Left forelimb (tissue), 1 donor: Measurements from ENCODE around the gene TSPEAR.

ENCODE experiments used
- DNase-seq: peaks from one replicate; pipeline ENCODE4 v3.0.0-alpha.2; 2018; ENCODE audit warnings: low spot score

The TSPEAR gene

DNA sequence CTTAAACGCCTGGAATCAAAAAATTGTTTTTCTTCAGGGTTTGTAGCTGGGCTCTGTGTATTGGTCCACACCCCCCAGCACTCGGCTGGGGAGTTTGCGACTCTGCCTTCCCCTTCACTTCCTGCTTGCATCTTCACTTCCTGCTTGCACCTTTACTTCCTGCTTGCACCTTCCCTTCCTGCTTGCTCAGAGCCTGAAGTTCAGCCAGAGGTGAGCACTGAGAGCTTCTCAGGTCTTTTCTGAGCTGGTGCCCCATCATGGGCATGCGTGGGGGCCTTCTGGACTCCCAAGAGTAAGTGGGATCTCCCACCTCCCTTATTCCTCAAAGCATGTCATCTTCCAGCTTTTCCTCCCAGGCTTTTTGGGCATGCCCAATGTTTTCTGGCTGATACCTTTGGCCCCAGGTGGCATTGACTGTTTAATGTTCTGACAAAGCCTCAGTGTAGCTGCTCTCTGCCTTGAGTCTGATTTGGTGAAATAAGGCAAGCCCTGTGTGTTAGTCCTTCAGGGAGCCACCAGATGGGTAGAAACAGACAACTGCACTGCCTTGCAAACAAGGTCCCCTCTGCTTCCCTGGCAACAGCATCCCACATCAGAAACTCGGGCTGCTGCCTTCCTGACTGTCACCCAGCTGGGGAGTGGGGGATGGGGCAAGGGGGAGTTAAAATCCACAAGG lies 163.6 kb downstream of the TSPEAR start:
- DNase-seq: no peak

DNA sequence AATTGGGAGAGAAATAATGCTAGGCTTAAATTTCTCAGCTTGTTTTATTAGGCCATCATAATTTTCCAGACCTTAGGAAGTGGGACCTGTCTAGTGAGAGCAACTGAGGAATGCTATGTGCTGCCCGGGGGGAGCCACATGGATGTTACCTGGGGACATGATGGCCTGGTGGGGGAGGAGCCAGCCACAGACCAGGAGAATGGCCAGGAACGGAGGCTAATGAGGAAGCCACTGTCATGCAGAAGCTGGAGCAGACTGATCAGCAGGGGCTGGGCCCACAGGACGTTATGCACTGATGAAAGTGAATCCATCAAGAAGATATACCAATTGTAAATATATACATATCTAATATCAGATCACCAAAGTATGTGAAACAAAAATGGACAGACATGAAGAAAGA lies 166.8 kb downstream of the TSPEAR start:
- no peak for DNase-seq

DNA sequence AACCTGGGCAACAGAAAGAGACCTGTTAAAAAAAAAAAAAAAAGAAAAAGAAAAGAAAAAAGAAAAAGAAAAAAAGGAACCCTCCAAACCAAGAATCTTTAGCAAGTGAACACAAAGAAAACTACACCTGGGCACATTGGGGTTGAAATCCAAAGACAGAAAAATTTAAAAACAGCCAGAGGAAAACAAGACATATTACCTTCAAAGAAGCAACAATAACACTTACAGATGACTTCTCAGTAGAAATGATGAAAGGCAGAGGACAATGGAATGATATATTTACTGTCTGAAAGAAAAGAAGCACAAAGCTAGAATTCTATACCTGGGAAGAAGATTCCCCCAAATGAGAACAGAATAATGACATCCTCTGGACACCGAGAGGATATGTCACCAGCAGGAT lies 168.7 kb downstream of the TSPEAR start:
- no peak for DNase-seq

DNA sequence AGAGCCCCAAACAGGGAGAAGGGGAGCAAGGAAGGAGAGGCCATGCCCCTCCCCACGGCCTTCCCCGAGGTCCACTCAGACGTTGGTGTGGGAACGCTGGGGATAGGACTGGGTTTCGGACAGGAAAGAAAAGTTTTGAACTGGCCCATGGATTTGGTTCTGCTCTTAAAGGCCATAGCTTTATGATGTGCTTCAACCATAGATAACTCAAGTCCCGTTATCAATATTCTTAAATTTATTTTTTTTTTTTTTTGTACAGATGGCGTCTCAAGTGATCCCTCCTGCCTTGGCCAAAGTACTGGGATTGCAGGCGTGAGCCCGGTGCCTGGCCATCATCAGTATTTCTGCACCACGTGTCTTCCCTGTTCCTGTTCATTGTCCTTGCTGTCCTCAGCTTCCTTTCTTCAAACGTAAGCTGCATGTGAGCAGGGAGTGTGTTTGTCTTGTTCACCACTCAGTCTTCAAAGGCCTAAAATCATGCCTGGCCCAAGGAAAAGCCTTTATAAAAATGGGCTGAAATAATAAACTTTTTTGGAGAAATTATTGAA lies 170.6 kb downstream of the TSPEAR start:
- no peak for DNase-seq

DNA sequence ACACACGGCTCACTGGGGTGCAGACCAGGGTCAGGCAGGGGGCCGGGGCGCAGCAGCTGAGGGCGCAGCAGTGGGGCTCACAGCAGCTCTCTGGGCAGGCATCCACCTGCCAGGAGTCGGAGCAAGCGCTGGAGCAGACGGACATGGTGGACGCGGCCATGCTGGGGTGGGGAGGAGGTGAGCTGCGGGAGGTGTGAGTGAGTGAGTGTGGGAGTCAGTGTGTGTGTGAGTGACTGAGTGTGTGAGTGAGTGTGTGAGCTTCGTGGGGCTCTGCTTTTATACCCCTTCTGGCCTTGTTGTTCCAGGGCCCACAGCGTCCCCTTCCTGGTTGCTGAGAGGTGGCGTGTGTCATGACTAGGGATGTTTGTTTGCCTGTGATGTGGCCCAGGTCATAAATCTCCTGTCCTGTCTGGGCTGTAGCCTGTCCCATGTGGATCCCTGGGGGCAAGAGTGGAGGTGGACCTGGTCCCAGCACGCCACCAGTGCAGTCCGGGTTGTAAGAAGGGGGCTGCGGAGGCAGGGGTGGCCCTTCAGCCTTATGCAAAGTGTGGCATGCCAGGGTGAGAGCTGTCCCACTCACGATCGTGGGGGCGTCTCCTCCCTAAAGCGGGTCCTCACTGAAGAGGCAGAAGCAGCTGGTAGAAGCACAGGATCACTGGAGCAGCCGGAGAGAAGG lies 171.2 kb downstream of the TSPEAR start, which contains the start of gene KRTAP10-1:
Gene KRTAP10-1, minus strand, starts transcription at position 205 of the 676 bp plus-strand sequence. Its CDS starts 45 bp downstream, at position 160.
- peak; percentile 41 for DNase-seq

GRCh38 chr21:44539046-44539445 lies 172.3 kb downstream of the TSPEAR start:
- DNase-seq: peak; percentile 53

DNA sequence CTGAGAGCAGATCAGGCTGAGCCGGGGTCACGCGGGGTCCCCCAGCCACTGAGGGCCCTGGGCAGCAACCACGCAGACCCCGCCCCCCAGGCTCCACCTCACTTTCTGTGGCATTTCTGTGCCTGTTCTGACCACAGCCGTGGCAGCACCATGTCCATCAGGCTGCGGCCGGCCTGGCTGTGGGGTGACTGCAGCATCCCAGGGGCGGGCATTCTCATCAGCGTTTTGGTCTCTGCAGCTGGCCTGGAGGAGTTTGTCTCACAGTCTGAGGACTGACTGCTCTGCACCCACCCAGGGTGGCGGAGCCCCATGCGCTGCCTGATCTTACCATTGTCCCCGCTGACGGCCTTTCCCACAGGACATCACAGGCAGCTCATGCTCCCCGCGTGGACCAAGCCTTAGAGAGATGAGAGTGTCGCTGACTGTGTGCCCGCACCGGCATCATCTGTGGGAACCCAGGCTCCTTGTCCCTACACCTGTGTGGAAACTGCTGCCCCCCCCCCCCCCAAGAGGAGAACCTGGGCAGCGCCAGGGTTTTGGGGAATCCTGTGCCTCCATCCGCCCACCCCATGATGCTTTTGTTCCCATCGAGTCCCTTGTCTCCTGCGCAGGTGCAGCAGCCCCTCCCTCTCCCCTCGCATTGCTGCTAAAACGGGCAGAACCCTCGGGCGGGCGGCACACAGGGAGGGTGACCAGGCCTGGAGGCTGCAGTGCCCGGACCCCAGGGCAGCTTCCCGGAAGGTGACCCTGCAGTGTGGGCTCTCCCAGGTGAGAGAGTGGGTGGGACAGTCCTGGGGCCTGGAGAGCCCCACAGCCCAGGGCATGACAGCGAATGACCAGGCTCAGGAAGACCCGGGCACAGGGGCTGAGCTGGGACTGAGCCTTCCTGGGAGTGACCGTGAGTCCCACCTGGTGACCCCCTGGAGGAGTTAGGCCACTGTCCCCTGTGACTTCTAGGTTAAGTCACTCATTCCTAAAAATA lies 173.2 kb downstream of the TSPEAR start:
- peak; percentile 48 for DNase-seq

DNA sequence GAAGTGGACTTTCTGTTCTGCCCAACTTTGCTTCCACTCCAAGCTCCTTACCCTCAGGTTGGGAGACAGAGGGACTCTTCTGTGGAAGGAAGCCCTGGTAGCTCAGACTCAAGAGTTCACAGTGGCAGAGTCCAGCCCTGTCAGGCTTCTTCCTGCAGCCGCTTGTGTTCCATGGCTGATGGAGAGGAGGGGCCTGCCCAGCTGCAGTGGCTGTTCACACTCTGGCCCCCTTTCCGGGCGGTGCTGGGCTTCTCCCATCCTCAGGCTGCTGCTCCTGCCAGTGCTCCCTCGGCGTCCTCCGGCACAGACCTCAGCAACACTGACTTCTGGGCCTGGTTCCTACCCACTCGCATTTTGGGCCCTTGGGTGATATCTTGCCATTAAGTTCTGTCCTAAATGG lies 175.4 kb downstream of the TSPEAR start:
- DNase-seq: peak; percentile 44

DNA sequence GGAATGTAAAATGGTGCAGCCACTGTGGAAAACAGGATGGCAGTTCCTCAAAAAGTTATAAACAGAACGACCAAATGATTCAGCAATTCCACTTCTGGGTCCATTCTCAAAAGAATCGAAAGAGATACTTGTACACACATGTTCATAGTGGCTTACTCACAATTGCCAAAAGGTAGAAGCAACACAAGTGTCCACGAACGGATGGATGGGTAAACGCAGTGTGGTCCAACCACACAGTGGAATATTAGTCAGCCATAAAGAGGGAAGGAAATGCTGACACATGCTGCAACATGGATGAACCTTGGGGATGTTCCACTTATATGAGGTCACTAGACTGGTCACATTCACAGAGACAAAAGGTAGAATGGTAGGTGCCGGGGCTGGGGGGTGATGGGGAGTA lies 176.7 kb downstream of the TSPEAR start:
- DNase-seq: no peak

GRCh38 chr21:44533891-44534627 lies 177.3 kb downstream of the TSPEAR start:
- no peak for DNase-seq

DNA sequence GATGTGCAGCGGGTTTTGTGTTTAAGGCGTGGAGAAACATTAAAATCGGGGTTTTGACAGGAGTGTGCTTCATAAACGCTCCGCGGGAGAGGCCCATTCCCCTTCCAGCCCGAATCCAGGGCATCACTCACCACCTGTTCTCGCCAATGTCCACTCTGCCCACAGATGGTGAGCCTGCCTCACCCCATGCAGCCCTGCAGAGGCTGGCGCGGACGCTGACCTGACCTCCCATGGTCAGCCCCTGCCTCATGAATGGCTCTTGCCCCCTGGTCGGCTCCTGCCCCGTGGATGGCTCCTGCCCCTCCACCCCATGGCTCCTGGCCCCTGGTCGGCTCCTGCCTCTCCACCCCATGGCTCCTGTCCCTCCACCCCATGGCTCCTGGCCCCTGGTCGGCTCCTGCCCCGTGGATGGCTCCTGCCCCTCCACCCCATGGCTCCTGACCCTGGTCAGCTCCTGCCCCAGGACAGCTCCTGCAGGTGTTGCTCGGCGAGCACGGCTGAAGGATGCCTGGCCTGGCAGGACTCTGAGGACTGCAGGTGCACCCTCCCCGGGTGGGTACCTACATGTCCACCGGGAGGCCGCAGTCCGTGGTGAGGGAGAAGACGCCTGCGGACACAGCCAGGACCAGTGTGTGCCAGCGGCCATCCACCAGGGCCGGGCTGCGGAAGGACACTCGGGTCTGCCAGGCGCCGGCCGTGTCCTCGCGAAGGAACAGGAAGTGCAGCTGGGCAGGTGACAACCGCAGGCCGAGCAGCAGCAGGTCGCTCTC lies 178.1 kb downstream of the TSPEAR start:
- peak; percentile 52 for DNase-seq

DNA sequence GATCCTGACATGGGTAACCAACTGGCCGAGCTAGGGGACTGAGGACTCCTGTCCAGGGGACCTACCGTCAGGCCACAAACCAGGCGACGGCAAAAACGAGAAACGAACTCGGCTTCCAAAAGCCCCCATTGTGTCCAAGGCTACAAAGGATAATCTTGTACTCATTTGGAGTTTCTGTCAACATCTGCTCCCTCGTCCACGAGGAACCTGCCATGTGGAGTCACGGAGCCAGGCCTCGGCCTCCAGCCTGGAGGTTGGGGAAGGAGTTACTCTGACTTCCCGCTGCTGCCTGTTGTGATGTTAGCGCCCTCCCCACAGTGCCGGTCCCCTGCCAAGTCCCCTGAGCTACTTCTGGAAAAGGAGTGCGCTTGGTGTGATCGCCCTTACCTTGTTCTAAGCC lies 178.7 kb downstream of the TSPEAR start:
- DNase-seq: no peak

GRCh38 chr21:44531606-44532564 lies 179.5 kb downstream of the TSPEAR start:
- peak; percentile 61 for DNase-seq

DNA sequence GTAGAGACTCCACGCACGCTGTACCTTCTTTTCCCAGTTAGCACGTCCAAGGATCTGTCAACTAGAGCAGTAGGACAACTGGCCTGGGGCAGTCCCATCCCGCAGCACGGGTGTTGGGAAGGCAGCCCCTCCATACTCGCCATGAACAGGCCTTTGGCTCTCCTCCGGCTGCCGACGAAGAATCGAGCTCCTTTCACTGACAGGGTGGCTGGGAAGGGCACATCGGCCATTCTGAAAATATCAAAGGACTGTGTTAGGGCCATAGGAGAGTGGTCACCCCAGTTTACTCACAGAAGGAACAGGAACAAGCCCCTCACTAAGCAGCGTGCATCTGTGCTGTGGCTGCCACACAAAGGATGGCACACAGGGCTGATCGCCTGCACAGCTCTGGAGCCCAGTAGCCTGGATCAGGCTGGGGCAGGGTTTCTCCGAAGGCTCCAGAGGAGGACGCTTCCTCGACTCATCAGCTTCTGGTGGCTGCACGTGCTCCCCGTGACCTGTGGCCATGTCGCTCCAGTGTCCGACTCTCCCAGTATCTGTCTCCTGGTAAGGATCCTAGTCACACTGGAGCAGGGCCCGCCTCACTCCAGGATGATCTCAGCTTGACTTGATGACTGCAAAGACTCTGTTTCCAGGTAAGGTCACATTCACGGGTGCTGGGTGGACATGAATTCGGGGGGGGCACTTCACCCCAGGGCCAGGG lies 180.3 kb downstream of the TSPEAR start:
- DNase-seq: peak; percentile 55

GRCh38 chr21:44530221-44530902 lies 181.0 kb downstream of the TSPEAR start:
- peak; percentile 34 for DNase-seq

DNA sequence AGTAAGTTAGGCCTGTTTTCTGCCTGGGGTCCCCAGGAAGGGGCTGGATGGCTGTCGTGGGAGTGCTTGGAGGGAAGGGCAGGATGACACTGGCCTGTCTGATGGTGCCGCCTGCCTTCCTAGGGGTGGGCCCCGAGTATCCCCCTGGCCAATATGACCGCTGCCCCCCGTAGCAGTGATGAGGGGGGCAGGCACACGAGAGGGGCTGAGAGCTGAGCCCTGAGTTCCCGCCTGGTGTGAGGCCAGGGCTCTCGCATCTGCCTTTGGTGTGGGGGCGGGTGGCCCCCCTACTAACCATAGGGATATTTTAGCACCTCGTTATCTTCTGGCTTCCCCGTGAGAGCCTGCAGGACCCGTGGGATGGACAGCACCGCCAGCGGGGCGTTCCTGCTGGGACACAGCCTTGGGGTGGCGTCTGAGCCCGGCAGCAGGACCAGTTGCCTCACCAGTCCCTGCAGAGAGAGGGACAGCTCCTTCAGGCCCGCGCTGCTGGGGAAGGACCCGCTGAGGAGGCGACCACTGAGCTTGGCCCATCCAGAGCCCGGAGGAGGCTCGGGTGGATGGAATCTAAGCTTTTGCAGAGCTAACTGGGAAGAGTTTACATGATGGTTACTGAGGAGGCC lies 181.8 kb downstream of the TSPEAR start:
- DNase-seq: peak; percentile 51

DNA sequence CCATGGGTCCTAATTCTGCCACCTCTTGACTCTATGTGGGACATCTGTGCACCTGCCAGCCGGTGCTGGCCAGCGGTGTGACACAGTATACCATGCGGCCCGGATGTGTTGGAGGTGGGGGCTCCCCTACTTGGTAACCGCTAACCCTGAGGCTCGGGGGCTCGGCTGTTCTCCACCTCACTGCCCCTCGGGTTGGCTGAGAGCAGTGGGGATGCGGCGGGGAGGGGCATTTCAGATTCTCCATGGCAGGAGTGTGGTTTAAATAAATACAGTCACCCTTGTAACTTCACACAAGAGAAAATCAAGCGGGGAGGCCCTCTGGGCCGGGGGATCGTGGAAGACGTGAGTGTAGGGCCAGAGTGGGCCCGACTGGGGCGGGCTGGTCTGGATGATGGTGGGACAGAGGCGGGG lies 182.4 kb downstream of the TSPEAR start:
- peak; percentile 51 for DNase-seq

DNA sequence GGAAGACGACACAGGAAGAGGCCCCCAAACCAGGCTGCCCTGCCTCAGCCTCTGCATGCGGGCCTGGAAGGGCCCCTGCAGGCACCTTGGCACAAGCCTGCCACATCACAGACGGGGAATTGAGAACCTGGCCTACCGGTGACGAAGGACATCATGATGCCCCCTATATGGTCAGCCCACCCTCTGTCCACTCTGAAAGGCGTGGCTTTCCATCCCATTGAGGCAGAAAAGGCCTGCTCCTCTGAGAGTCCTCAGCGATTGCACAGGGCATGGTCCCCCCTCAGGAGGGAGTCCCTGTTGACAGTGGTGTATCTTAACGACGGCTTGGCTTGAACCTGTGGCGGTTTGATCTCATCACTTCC lies 182.8 kb downstream of the TSPEAR start:
- no peak for DNase-seq
